IMR-90 (cell line): Measurements from ENCODE around the gene GSTA4.

ENCODE experiments used
- CHD1 ChIP-seq: IDR thresholded peaks from 2 replicates; pipeline ENCODE4 v1.6.1; 2012; ENCODE audit warnings: low read depth, low read length, improper control_type of control experiment
- CTCF ChIP-seq: conservative IDR thresholded peaks from 2 replicates; pipeline ENCODE4 v1.5.1; 2012; ENCODE audit warnings: mild to moderate bottlenecking, low read depth, low read length, improper control_type of control experiment
- MXI1 ChIP-seq: IDR thresholded peaks from 2 replicates; pipeline ENCODE4 v1.6.1; 2012; ENCODE audit warnings: low read depth, mild to moderate bottlenecking, low read length, moderate library complexity, borderline replicate concordance
- POLR2A ChIP-seq: IDR thresholded peaks from 2 replicates; pipeline ENCODE4 v1.6.1; 2012; ENCODE audit warnings: mild to moderate bottlenecking, low read depth, low read length
- SMC3 ChIP-seq: fragments of 150-350 bp; IDR thresholded peaks from 2 replicates; pipeline ENCODE4 v1.6.1; 2016; ENCODE audit warnings: low read depth, mild to moderate bottlenecking, antibody characterized with exemption, low read length, moderate library complexity

- no peak for TF ChIP-seq POLR2A
- no peak for TF ChIP-seq MXI1
- no peak for TF ChIP-seq CTCF
- no peak for TF ChIP-seq SMC3
- TF ChIP-seq CHD1: no peak
These were observed 16.9 kb upstream of the GSTA4 start for GRCh38 chr6:53011979-53012378.
